Subcutaneous abdominal adipose tissue (tissue), 5 donors: ENCODE data around the gene PCDHGB2.
"Not testable (repeated sequence)": the region's sequence is repeated elsewhere in the genome, so short reads cannot be mapped to it uniquely, and the experiment has no call there.

Experiments used
- H3K27ac ChIP-seq: one replicate; pipeline ENCODE4 v1.7.0; 2013; ENCODE audit warnings: low read depth, mild to moderate bottlenecking, inconsistent platforms, low read length, moderate library complexity
- H3K27me3 ChIP-seq, 5 donors: one replicate each; pipeline ENCODE4 v1.7.0; 2013; ENCODE audit warnings: low read length in 5 of 5, inconsistent platforms in 1 of 5; ENCODE audit not compliant: control insufficient read depth in 5 of 5, insufficient read depth in 4 of 5
- H3K36me3 ChIP-seq, 5 donors: one replicate each; pipeline ENCODE4 v1.7.0; 2013; ENCODE audit warnings: low read length in 5 of 5; ENCODE audit not compliant: control insufficient read depth in 5 of 5, insufficient read depth in 5 of 5
- H3K4me1 ChIP-seq, 5 donors: one replicate each; pipeline ENCODE4 v1.7.0; 2013; ENCODE audit warnings: low read length in 5 of 5, mild to moderate bottlenecking in 3 of 5, moderate library complexity in 1 of 5; ENCODE audit not compliant: control insufficient read depth in 5 of 5, insufficient read depth in 5 of 5
- H3K4me3 ChIP-seq, 5 donors: one replicate each; pipeline ENCODE4 v1.7.0; 2013; ENCODE audit warnings: low read length in 5 of 5, low read depth in 1 of 5
- H3K9ac ChIP-seq, 5 donors: one replicate each; pipeline ENCODE4 v1.7.0; 2013; ENCODE audit warnings: low read length in 5 of 5, mild to moderate bottlenecking in 4 of 5, moderate library complexity in 3 of 5
- H3K9me3 ChIP-seq, 5 donors: one replicate each; pipeline ENCODE4 v1.7.0; 2013; ENCODE audit warnings: low read length in 5 of 5; ENCODE audit not compliant: control insufficient read depth in 5 of 5
- donor health status: healthy.
- donor health status: healthy.
- donor health status: healthy.
- donor health status: healthy.
- donor health status: healthy.

PCDHGB2 gene

GRCh38 chr5:141383345-141383744 is 23.6 kb downstream of the PCDHGB2 start:
- Histone ChIP-seq H3K27me3 (peaks cover 0 to 11% (median 0%) of the 10 kb centered on the region in 5 donors), H3K4me1 (peaks cover 0 to 4% (median 0%) of the 10 kb centered on the region in 5 donors), H3K9me3 (peaks cover 34 to 69% (median 65%) of the 10 kb centered on the region in 5 donors)

GRCh38 chr5:141384471-141385267 is 24.9 kb downstream of the PCDHGB2 start:
- H3K27ac ChIP-seq = no peak overlapping the region
- H3K4me3 ChIP-seq = peak overlapping the region in 4 of 5 donors; percentile 23 to 64 (median 42)
- H3K9me3 ChIP-seq = peaks cover 35 to 78% (median 74%) of the 10 kb centered on the region in 5 donors
- H3K9ac ChIP-seq = no peak overlapping the region
- no peaks in the 10 kb centered on the region for H3K36me3 ChIP-seq
- peaks cover 0 to 11% (median 0%) of the 10 kb centered on the region in 5 donors for H3K27me3 ChIP-seq
- peaks cover 0 to 4% (median 0%) of the 10 kb centered on the region in 5 donors for H3K4me1 ChIP-seq

More at GRCh38 chr5:141383345-141383744, 23.6 kb downstream of the PCDHGB2 start:
- H3K27ac ChIP-seq = no peak overlapping the region
- no peak overlapping the region for H3K9ac ChIP-seq
- peak overlapping the region in 4 of 5 donors; percentile 51 to 65 (median 62) for H3K4me3 ChIP-seq
- H3K36me3 ChIP-seq = no peaks in the 10 kb centered on the region

GRCh38 chr5:141387557-141388311 is 27.9 kb downstream of the PCDHGB2 start, which contains the start of gene PCDHGB4:
PCDHGB4 (plus strand) TSS chr5:141387698; CDS start chr5:141387885, 187 bp downstream.
- not testable (repeated sequence) for H3K4me1 ChIP-seq, H3K27ac ChIP-seq, H3K9ac ChIP-seq, H3K36me3 ChIP-seq
- Histone ChIP-seq H3K9me3 (peaks cover 34 to 88% (median 69%) of the 10 kb centered on the region in 5 donors), H3K27me3 (peaks cover 0 to 14% (median 0%) of the 10 kb centered on the region in 5 donors), H3K4me3 (peak within 1 kb of the TSS; percentile 0 to 52 (median 50))

- peaks cover 31 to 88% (median 68%) of the 10 kb centered on the region in 5 donors for H3K9me3 ChIP-seq
- peak overlapping the region in 4 of 5 donors; percentile 29 to 52 (median 49) for H3K4me3 ChIP-seq
- no peaks in the 10 kb centered on the region for H3K4me1 ChIP-seq
These were observed 28.9 kb downstream of the PCDHGB2 start for GRCh38 chr5:141388661-141389060.

GRCh38 chr5:141389153-141390042 is 29.6 kb downstream of the PCDHGB2 start:
- H3K9me3 ChIP-seq = peaks cover 32 to 88% (median 71%) of the 10 kb centered on the region in 5 donors
- H3K27me3 ChIP-seq = peaks cover 0 to 13% (median 0%) of the 10 kb centered on the region in 5 donors
- H3K36me3 ChIP-seq = no peaks in the 10 kb centered on the region
- no peak overlapping the region for H3K9ac ChIP-seq
- no peak overlapping the region for H3K27ac ChIP-seq
- H3K4me1 ChIP-seq = no peaks in the 10 kb centered on the region
- peak overlapping the region; percentile 41 to 52 (median 50) for H3K4me3 ChIP-seq

More at GRCh38 chr5:141388661-141389060, 28.9 kb downstream of the PCDHGB2 start:
- Histone ChIP-seq H3K27ac (no peak overlapping the region), H3K36me3 (no peaks in the 10 kb centered on the region), H3K27me3 (peaks cover 0 to 14% (median 0%) of the 10 kb centered on the region in 5 donors), H3K9ac (no peak overlapping the region)

- Histone ChIP-seq H3K4me1 (no peaks in the 10 kb centered on the region), H3K9me3 (peaks cover 32 to 75% (median 57%) of the 10 kb centered on the region in 5 donors), H3K27me3 (peaks cover 0 to 10% (median 4%) of the 10 kb centered on the region in 5 donors), H3K36me3 (no peaks in the 10 kb centered on the region), H3K9ac (no peak within 1 kb of the TSS), H3K27ac (no peak within 1 kb of the TSS), H3K4me3 (peak within 1 kb of the TSS in 4 of 5 donors; percentile 17 to 52 (median 22))
These were observed 32.8 kb downstream of the PCDHGB2 start, which contains the start of gene PCDHGA8 for GRCh38 chr5:141392429-141393198. PCDHGA8 (plus strand) TSS chr5:141392633; CDS start chr5:141392814, 181 bp downstream.

GRCh38 chr5:141393267-141393666 is 33.5 kb downstream of the PCDHGB2 start:
- Histone ChIP-seq H3K9ac (no peak overlapping the region), H3K36me3 (no peaks in the 10 kb centered on the region), H3K27me3 (peaks cover 0 to 10% (median 4%) of the 10 kb centered on the region in 5 donors), H3K27ac (no peak overlapping the region), H3K9me3 (peaks cover 30 to 75% (median 55%) of the 10 kb centered on the region in 5 donors), H3K4me3 (peak overlapping the region in 4 of 5 donors; percentile 17 to 52 (median 20)), H3K4me1 (no peaks in the 10 kb centered on the region)

- not testable (repeated sequence) for H3K9ac ChIP-seq, H3K4me1 ChIP-seq, H3K27ac ChIP-seq, H3K36me3 ChIP-seq
- Histone ChIP-seq H3K4me3 (peak overlapping the region in 3 of 5 donors; percentile 11 to 35 (median 28)), H3K27me3 (peaks cover 0 to 14% (median 6%) of the 10 kb centered on the region in 5 donors), H3K9me3 (peaks cover 33 to 75% (median 54%) of the 10 kb centered on the region in 5 donors)
These were observed 34.8 kb downstream of the PCDHGB2 start for GRCh38 chr5:141394401-141395187.
